Fibroblast of pulmonary artery (primary cell): ENCODE results near the gene REEP6.
A peak's percentile ranks its signal among the peaks of the same experiment; 100 is the strongest.

Source experiments
- DNase-seq: peaks from one replicate; pipeline ENCODE4 v3.0.0-alpha.2; 2010; ENCODE audit warnings: low read depth
- H3K4me3 ChIP-seq: replicated peaks from 2 replicates; pipeline ENCODE4 v1.5.1; 2011; ENCODE audit warnings: low read depth, mild to moderate bottlenecking, control low read depth, low read length, moderate library complexity
- TF ChIP-seq, protein P1 (sequence below): IDR thresholded peaks from 2 replicates; pipeline ENCODE4 v1.5.1; 2011; ENCODE audit warnings: mild to moderate bottlenecking, control low read depth, low read length, inconsistent platforms; ENCODE audit errors: missing control alignments

The REEP6 gene

DNA sequence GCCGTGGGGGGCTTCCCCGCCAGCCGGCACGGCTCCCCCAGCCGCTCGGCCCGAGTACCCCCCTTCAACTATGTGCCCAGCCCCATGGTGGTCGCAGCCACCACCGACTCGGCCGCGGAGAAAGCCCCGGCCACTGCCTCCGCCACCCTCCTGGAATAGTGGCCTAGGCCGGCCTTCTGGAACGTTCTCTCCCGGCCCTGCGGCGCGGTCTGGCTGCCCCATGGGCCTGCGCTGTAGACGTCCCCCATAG, 21.0 kb upstream of the REEP6 start:
- TF ChIP-seq, protein P1, sequence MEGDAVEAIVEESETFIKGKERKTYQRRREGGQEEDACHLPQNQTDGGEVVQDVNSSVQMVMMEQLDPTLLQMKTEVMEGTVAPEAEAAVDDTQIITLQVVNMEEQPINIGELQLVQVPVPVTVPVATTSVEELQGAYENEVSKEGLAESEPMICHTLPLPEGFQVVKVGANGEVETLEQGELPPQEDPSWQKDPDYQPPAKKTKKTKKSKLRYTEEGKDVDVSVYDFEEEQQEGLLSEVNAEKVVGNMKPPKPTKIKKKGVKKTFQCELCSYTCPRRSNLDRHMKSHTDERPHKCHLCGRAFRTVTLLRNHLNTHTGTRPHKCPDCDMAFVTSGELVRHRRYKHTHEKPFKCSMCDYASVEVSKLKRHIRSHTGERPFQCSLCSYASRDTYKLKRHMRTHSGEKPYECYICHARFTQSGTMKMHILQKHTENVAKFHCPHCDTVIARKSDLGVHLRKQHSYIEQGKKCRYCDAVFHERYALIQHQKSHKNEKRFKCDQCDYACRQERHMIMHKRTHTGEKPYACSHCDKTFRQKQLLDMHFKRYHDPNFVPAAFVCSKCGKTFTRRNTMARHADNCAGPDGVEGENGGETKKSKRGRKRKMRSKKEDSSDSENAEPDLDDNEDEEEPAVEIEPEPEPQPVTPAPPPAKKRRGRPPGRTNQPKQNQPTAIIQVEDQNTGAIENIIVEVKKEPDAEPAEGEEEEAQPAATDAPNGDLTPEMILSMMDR, result no peak
- DNase-seq, result no peak
- H3K4me3 ChIP-seq, result peak overlapping the region; percentile 43

DNA sequence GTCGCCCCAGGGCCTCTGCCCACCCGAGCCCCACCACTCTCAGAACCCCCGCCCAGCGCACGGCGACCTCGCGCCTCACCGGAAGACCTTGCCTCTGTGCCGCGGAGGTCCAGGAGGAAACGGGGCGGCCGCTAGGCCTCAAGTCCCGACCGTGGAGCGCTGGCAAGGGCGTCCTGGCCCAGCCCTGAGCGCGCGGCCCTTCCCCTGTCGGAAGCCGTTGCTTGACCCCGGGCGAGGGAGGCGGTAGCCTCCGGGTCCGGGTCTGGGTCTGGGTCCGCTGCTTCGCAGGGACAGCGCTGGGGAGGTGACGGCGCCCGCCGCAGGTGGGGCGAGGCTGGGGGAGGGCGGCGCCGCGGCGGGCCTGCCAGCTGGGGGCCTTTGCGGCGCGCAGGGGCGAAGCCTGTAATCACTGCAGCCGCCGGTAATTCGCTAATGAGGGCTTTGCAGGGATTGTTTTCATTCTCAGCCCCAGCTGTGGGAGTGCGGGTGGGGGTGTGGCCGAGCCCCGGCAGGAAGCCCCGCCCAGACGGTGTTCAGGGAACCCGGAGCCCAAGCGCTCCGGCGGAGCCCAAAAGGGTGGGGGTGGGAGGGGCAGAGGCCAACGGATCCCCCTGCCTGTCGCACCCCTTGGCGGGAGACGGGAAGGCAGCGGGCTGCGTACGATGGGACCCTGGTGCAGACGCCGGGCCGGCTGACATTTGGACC, 20.5 kb upstream of the REEP6 start:
- no peak for DNase-seq
- H3K4me3 ChIP-seq, result peak overlapping the region; percentile 43
- TF ChIP-seq, protein P1, result no peak

DNA sequence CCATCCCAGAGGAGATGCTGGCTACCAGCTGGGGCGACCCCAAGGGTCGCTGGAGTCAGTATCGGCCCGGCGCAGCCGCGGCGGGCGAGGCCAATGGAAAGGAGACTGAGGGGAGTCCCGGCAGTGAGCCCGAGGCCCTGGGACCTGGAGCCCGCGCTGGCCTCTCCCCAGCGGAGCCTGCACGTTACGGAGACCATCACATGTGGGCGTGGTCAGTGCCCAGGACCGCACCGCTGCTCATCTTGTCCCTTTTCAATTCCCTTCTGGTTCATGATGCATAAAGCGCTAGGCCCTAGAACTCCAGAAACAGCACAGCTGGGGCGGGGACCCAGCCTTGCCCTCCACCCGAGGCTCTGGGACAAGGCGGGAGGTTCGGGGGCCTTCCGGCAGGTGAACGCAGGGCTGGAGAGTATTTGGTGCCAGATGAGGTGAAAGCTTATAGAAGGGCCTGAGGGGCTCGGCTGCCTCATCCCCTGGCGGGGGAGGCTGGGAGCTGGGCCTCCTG, 19.9 kb upstream of the REEP6 start:
- DNase-seq, result no peak
- TF ChIP-seq, protein P1, result no peak
- peak overlapping the region; percentile 43 for H3K4me3 ChIP-seq

DNA sequence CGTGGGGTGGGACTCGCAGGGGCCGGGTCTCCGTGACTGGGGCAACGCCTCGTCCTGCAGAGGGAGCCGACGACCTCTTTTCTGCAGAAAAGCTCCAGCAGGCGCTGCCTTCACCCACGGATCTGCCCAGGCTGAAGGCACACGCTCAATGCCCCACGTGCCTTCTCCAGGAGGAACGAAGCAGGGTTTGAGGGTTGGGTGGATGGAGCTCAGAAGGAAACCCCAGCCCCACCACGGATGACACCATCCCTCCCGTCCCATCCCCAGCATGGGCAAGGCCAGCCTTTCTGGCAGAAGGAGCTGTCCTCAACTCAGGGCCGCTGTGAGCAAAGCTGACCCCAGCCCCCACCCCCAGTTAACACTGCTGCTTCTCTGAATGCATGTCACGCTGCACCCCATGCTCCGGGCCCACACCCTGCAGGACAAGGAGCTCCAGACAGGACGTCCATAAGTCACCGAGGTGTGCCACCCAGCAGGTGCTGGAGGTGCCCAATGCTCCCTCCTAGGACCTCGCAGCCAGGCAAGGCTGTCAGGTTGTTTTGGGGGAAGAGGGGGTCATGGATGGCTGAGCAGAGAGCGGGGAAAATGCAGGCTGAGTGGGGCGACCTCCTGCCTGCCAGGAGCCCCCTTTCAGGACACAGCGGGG, 19.3 kb upstream of the REEP6 start:
- TF ChIP-seq, protein P1, result no peak
- no peak for DNase-seq
- no peak overlapping the region for H3K4me3 ChIP-seq

DNA sequence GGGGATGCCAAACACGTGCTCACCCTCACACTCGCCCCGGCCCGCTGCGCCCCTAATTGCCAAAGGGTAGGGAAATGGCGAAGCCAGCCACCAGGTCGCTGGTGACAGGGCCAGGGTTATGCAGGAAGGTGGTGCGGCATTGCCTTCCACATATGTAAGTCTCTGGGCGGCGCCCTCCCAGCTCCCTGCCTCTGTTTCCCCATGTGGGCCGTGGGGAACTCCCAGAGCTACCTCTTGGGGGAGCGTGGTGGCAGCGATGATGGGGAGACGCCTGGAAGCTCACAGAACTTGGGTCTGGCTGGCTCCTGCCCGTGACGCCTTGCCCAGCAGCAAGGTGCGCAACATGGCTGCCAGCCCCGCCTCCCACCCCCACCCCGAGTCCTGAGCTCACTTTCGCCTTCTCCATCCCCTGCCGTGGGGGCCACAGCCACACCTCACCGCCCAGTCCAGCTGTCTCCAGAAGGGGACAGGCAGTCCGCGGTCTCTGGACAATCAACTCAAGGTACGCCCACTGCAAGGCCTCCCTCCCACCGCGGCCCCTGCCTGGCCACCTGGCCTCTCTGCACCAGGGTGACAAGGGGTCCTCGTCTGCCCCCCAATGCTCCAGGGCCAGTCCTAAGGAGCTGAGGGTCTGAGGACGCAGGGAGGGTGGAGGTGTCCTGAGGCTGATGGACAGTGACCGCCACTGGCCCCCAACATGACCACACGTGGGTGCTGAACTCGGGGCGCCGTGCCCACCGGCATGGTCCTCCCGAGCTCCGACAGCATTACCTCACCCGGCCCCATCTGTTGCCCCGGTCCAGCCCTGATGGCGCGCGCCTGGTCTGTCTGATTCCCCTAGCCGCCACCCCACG, 18.5 kb upstream of the REEP6 start:
- no peak overlapping the region for H3K4me3 ChIP-seq
- TF ChIP-seq, protein P1, result no peak
- DNase-seq, result no peak

DNA sequence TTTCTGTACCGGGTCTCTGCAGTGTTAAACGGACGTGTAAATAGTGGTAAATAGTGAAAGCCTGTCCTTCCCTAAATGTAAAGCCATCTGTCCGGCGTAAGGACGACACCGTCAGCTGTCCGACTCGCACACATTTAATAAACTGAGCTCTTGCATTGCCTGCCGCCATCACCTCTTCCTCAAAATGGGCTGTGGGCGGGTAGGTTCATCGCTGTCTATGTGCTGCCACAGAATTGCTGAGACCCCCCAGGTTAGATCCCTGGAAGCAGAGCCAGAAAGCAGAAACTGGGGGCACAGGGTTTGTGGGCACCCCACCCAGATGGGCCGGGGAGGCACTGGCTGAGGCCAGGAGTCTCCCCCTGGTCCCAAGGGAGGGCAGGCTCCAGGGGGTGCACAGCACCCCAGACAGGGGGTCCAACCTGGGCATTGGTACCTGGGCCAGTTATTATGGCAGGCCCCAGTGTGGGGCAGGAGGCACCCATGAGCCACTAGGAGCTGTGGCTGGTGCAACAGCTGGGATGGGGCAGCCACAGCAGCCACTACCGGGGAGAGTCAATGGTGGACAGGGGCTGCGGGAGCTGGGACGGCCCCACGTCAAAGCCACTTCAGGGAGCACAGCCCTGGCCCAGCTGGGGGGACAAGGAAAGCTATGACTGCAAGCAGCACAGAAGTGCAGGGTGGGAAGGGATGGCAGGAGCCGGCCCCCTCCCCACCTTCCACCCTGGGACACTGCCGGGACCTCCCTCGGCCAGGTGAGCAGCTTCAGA, 17.7 kb upstream of the REEP6 start:
- TF ChIP-seq, protein P1, result no peak
- no peak for DNase-seq
- no peak overlapping the region for H3K4me3 ChIP-seq
